ENCODE measurements around the gene SPRED1.

DNA sequence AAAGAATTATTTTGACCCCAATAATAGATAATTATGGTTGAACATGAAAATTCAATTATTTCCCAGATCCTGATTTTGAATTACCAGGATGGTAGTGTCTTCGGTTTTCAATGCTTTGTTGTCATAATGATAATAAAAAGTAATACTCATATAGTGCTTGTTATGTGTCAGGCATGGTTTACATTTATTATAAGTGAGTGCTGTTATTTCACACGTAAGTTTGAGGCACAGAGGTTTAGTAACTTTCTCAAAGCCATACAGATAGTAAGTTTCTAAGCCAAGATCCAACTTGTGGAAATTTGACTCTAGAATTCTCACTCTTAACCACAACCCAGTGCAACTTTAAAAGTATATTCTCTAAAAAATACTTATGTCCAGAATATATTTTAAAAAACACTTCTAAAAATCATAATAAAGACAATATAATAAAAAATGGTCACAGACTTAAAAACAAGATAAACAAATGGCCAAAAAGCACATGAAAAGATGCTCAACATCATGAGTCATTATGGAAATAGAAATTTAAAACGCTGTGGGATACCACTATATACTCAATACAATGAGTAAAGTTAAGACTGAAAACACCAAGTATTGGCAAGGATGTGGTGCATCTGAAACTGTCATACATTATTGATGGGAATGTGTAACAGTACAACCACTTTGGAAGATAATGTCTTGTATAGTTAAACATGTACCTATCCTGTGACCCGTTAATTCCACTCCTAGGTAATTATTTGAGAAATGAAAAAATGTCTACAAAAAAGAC, 45.2 kb downstream of the SPRED1 start:
- TF ChIP-seq, protein P1, sequence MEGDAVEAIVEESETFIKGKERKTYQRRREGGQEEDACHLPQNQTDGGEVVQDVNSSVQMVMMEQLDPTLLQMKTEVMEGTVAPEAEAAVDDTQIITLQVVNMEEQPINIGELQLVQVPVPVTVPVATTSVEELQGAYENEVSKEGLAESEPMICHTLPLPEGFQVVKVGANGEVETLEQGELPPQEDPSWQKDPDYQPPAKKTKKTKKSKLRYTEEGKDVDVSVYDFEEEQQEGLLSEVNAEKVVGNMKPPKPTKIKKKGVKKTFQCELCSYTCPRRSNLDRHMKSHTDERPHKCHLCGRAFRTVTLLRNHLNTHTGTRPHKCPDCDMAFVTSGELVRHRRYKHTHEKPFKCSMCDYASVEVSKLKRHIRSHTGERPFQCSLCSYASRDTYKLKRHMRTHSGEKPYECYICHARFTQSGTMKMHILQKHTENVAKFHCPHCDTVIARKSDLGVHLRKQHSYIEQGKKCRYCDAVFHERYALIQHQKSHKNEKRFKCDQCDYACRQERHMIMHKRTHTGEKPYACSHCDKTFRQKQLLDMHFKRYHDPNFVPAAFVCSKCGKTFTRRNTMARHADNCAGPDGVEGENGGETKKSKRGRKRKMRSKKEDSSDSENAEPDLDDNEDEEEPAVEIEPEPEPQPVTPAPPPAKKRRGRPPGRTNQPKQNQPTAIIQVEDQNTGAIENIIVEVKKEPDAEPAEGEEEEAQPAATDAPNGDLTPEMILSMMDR (IDR thresholded peaks at IDR 0.05) = no peak
- no peak for TF ChIP-seq POLR2A (IDR thresholded peaks at IDR 0.05)
